ENCODE measurements around the gene PIR. TPM values are rescaled to one million over a fixed set of nuclear protein-coding genes. Genes with fewer than 3 reads are reported as not detected.

PIR gene
- total and polyA plus RNA-seq, 9 of the 15 experiments (the other 6 are each of a cell fraction or from before 2014, with no cell fraction given): 7.5 to 29.8 (median 11.5) TPM

GRCh38 chrX:15425024-15425423 lies 68.1 kb downstream of the PIR start:
- Histone ChIP-seq H3K4me1 (replicated peaks in 1 of 2; ENCODE audit: control insufficient read depth in 2 of 2, insufficient read depth in 2 of 2, low read length in 2 of 2) (no peaks in the 10 kb centered on the region), H3K79me2 (ENCODE audit: control insufficient read depth, insufficient read depth, low read length) (no peaks in the 10 kb centered on the region), H3K27me3 (ENCODE audit: control insufficient read depth in 2 of 2, insufficient read depth in 2 of 2, low read length in 2 of 2) (no peaks in the 10 kb centered on the region), H3K27ac (ENCODE audit: extremely low read depth, low read depth, low read length) (no peak overlapping the region), H3K4me2 (ENCODE audit: insufficient read depth, low read length) (no peak overlapping the region), H3K9me1 (ENCODE audit: control insufficient read depth, insufficient read depth, low read length) (no peaks in the 10 kb centered on the region), H2AFZ (ENCODE audit: low read depth, low read length) (no peak overlapping the region), H3K4me3 (no peak overlapping the region), H3K9me3 (replicated peaks; ENCODE audit: control insufficient read depth, insufficient read depth, low read depth, low read length) (no peaks in the 10 kb centered on the region), H3K9ac (ENCODE audit: insufficient read depth in 1 of 2, low read depth in 2 of 2, low read length in 2 of 2) (no peak overlapping the region), H3K36me3 (ENCODE audit: control insufficient read depth, insufficient read depth, low read length) (no peaks in the 10 kb centered on the region), H4K20me1 (replicated peaks; ENCODE audit: control insufficient read depth, insufficient read depth, low read length) (no peaks in the 10 kb centered on the region)
- DNase-seq (ENCODE audit: extremely low read depth in 1 of 4, low spot score in 3 of 4) (no peak), ATAC-seq (no peak), FAIRE-seq (no peak)
- ChIA-PET POLR2A (no interaction called here), CTCF (ENCODE audit: low intra/inter-chr PET ratio) (no interaction called here)
- intact Hi-C loops (cut with micrococcal nuclease) (no loop called here), in situ Hi-C loops (cut with MboI) (no loop called here)
- 0% methylated on average over 1 of the region's 1 CpG for WGBS (ENCODE audit: insufficient coverage, low coverage, missing lambda C conversion rate)
- BruUV-seq (replicated peaks): no TSS peak
- TF ChIP-seq CBX2 (IDR thresholded peaks at IDR 0.05; ENCODE audit: insufficient read depth, low read length, poor library complexity, severe bottlenecking) (no peak), ZNF318 (IDR thresholded peaks at IDR 0.05; ENCODE audit: borderline replicate concordance in 1 of 2, low read depth in 1 of 2) (no peak), NCOR1 (IDR thresholded peaks at IDR 0.05) (no peak), CTBP1 (IDR thresholded peaks at IDR 0.05; ENCODE audit: borderline replicate concordance) (no peak), KDM1A (IDR thresholded peaks at IDR 0.05) (no peak), HNRNPUL1 (IDR thresholded peaks at IDR 0.05; ENCODE audit: low read length) (no peak), ZNF24 (IDR thresholded peaks at IDR 0.05) (no peak), ZNF124 (CRISPR knock-in tag; IDR thresholded peaks at IDR 0.05) (no peak), CREB1 (IDR thresholded peaks at IDR 0.05) (no peak), CREB1 (CRISPR knock-in tag; IDR thresholded peaks at IDR 0.05) (no peak), LARP7 (IDR thresholded peaks at IDR 0.05) (no peak), HOMEZ (CRISPR knock-in tag; IDR thresholded peaks at IDR 0.05) (no peak), ZC3H4 (CRISPR knock-in tag; IDR thresholded peaks at IDR 0.05; ENCODE audit: borderline replicate concordance) (no peak), ZNF785 (CRISPR knock-in tag; IDR thresholded peaks at IDR 0.05) (no peak), NCOA2 (IDR thresholded peaks at IDR 0.05; ENCODE audit: partially characterized antibody in 2 of 2) (no peak)
